Cardiac fibroblast (primary cell): ENCODE data around the gene LSM7.
"Not testable (repeated sequence)": the region's sequence is repeated elsewhere in the genome, so short reads cannot be mapped to it uniquely, and the experiment has no call there.

Source experiments
- DNase-seq, 2 donors: peaks; one replicate each; pipeline versions ENCODE4 v3.0.0 to v3.0.0-alpha.2; 2010; ENCODE audit warnings: low read depth in 2 of 2
- H3K4me3 ChIP-seq, 2 donors: replicated peaks in 1 of 2; 1 replicate in 1 of 2; 2 replicates in 1 of 2; pipeline ENCODE4 v1.5.1; 2011; ENCODE audit warnings: low read depth in 2 of 2, low read length in 2 of 2, mild to moderate bottlenecking in 2 of 2, moderate library complexity in 1 of 2
- TF ChIP-seq, protein P1 (sequence below): IDR thresholded peaks from one replicate; pipeline ENCODE4 v1.5.1; 2011; ENCODE audit warnings: low read depth, mild to moderate bottlenecking, low read length, inconsistent platforms

Gene LSM7

GRCh38 chr19:2288338-2288817, 40.0 kb downstream of the LSM7 start:
- no peak overlapping the region for H3K4me3 ChIP-seq
- no peak for DNase-seq
- TF ChIP-seq, protein P1, sequence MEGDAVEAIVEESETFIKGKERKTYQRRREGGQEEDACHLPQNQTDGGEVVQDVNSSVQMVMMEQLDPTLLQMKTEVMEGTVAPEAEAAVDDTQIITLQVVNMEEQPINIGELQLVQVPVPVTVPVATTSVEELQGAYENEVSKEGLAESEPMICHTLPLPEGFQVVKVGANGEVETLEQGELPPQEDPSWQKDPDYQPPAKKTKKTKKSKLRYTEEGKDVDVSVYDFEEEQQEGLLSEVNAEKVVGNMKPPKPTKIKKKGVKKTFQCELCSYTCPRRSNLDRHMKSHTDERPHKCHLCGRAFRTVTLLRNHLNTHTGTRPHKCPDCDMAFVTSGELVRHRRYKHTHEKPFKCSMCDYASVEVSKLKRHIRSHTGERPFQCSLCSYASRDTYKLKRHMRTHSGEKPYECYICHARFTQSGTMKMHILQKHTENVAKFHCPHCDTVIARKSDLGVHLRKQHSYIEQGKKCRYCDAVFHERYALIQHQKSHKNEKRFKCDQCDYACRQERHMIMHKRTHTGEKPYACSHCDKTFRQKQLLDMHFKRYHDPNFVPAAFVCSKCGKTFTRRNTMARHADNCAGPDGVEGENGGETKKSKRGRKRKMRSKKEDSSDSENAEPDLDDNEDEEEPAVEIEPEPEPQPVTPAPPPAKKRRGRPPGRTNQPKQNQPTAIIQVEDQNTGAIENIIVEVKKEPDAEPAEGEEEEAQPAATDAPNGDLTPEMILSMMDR: no peak

GRCh38 chr19:2287585-2288337, 40.6 kb downstream of the LSM7 start:
- TF ChIP-seq, protein P1: no peak
- H3K4me3 ChIP-seq: no peak overlapping the region
- DNase-seq: no peak

DNA sequence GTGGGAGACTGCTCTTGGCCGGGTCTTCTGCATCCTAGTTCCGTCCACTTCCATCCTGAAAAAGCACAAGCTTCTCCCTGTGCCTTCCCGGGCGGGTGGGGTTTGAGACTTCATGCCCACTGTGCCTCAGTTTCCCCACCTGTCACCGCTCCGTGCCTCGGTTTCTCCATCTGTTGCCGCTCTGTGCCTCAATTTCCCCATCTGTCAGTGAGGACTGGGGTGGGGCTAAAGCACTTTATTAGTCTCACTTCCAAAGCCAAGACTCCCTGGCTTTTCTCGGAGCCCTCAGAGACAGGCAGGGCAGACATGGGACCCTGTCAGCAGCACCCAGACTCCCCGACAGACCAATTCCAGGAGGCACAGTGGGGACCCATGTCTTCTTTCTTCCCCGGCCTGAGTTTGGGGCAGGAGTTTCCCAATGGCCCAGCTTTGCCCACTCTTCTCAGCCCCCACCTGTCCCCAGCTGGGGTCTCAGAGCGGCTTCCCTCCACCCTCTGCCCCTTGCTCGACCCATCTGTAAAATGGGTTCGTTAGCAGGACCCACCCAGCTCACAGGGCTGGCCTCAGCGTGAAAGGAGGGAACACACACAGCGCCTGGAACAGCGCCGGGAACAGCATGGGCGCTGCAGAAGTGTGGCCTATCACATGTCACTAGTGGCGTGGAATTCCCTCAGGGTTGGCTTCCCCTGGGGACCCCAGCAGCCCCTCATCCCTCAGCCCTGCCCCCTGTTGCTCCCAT, 41.8 kb downstream of the LSM7 start:
- TF ChIP-seq, protein P1: no peak
- no peak for DNase-seq
- H3K4me3 ChIP-seq: no peak overlapping the region

- DNase-seq: no peak
- H3K4me3 ChIP-seq: no peak overlapping the region
- TF ChIP-seq, protein P1: no peak
Measured at GRCh38 chr19:2283835-2284507, 44.4 kb downstream of the LSM7 start.

GRCh38 chr19:2282862-2283237, 45.5 kb downstream of the LSM7 start:
- no peak for DNase-seq
- TF ChIP-seq, protein P1: no peak
- H3K4me3 ChIP-seq: no peak overlapping the region

DNA sequence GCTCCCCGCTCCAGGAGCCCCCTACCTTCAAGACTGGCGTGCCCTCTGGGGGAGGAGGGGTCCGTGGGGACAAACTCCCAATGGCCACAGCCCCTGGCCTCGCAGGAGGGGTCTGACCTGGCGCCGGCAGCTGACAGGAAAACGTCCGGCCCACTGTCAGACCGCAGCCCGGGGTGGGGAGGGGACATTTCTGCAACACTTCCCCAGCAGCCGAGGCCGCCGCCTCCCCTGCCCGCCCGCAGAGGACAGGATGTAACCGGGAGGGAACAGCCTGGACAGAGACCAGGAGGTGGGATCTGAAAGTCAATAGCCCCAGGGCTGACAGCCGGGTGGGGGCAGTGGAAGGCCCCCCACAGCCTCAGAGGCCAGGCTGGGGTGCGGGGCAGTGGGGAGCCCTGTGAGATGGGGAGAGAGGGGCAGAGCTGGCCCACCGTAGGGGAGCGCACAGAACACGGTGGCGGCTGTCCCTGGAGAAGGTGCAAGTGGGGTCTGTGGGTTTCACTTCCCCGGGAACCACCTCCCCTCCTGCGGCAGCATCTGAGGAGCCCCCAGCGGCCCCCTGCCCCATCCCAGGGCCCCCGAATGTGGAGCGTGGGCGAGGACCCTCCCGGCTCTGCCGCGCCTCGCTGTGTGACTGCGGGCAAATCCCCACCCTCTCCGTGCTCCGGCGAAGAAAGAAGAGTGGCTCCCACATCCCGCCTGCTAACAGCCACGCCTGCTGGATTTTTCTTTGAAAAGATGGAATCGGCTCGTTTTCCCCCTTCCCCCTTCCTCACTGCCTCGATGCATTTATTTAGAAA, 46.1 kb downstream of the LSM7 start, which contains the start of gene PEAK3:
PEAK3 (minus strand) TSS at position 114 of the 800 bp plus-strand sequence. CDS start 1,244 bp downstream, outside the sequence.
- TF ChIP-seq, protein P1: no peak
- peak; percentile 31 to 51 for DNase-seq
- peak within 1 kb of the TSS; percentile 26 to 39 for H3K4me3 ChIP-seq

DNA sequence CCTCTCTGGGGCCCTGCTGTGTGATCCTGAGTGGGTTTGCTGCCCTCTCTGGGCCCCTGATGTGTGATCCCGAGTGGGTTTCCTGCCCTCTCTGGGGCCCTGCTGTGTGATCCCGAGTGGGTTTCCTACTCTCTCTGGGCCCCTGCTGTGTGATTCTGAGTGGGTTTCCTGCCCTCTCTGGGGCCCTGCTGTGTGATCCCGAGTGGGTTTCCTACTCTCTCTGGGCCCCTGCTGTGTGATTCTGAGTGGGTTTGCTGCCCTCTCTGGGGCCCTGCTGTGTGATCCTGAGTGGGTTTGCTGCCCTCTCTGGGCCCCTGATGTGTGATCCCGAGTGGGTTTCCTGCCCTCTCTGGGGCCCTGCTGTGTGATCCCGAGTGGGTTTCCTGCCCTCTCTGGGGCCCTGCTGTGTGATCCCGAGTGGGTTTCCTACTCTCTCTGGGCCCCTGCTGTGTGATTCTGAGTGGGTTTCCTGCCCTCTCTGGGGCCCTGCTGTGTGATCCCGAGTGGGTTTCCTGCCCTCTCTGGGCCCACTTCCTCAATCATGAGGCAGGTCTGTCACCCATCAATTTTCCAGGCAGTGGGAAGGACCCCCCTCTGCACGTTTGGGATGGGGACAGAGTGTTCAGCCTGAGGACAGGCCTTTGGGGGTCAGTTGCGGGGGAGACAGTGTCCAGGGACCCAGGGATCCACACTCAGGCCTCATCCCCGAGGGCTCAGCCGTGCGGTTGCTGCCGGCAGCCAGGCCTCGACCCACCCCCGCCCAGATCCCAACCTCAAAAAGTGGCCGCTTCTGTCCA, 46.9 kb downstream of the LSM7 start:
- not testable (repeated sequence) for DNase-seq
- H3K4me3 ChIP-seq: peak overlapping the region; percentile 26 to 39
